Right kidney (tissue), 1 donor: ENCODE data around the gene POLR2E.

Source experiments
- DNase-seq: peaks from one replicate; pipeline ENCODE4 v3.0.0-alpha.2; 2016

POLR2E gene

GRCh38 chr19:1111641-1112267, 16.6 kb upstream of the POLR2E start:
- DNase-seq = no peak

DNA sequence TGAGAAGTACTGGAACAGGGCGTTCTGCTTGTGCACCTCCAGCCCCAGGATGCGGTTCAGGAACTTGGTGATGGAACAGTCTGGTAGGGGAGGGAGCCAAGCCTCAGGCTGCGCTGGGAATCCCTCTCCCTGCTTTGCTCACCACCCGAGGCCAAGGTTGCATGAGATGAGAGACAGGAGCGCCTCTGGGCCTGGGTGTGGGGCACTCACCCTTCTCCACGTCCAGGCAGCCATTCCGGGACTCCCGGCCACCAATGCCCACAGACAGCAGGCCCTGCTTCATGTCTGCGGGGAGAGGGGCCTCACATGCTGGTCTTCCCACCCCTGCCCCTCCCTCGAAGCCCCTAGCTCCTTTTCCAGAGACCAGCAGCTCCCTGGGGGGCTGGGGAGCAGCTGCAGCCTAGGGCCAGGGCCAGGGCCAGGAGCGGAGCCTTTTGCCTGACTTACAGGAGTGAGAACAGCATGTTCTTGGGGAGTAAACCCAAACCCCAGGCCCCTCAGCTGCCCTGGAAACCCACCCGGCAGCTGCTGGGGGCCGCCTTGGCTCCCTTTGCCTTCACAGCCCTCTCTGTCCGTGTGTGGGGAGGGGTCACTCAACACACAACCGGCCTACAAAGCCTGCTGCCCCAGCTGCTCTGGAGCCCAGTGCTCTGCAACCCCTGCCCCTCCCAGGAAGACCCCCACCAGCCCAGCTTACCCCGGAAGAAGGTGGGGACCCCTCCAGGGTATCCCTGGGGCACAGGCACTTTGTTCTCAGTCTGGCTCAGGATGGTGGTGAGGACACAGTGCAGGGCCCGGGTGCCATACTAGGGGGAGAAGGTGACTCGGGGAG, 15.8 kb upstream of the POLR2E start:
- DNase-seq = no peak

DNA sequence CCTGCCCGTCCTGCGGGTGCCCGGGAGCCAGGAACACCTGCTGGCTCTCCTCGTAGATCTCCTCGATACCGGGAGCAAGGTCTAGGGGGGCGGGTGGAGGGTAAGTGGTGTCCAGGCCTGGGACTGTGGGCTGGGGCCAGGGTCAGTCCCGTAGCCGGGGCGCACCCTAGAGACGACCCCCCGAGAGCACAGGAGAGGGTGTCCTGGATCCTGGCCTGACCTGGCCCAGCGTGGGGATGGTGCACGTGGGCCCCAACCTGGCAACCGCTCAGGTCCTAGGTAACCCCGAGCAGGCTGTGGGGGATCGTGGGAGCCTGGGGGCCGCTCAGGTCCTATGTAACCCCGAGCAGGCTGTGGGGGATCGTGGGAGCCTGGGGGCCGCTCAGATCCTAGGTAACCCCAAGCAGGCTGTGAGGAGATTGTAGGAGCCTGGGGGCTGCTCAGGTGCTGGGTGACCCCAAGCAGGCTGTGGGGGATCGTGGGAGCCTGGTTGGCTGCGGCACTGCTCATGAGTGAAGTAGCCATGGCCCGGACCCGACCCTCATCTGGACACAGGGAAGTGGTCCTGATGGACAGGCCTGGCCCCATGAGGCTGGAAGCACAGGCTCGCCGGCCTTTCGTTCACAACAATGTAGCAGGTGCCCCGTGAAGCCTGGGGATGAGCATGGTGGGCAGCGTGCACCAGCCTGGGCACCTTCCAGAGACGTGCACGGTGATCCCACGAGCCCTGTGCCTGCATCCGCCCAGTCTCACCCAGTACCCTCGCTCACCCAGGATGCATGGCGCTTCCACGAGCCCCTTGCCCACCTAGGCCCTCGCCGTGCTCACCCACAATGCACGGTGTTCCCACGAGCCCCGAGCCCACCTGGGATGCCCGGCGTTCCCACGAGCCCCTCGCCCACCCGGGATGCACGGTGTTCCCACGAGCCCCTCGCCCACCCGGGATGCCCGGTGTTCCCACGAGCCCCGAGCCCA, 14.8 kb upstream of the POLR2E start:
- no peak for DNase-seq

DNA sequence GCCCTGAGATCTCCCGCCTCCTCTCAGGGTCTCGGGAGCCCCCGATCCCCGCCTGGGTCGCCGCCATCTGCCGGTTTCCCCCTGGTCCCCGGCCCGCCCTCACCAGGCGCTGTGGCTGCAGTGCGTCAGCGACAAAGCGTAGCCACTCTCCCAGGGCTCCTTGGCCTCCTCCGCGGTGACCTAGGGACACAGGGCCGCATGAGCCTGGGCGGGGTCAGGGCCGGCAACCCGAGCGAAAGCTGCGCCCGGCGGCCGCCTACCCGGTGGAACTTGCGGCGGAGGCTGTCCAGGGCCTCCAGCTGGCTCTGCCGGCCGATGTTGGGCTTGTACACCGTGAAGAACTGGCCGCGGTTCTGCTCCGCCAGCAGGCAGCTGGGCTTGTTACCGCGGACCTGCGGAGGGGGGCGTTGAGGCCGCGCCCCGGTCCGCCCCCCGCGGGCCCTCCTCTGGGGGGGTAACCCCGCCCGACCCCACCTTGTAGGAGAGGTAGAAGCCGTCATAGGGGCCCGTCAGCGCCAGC, 13.9 kb upstream of the POLR2E start:
- DNase-seq = no peak

- DNase-seq = no peak
Observed at GRCh38 chr19:1108291-1109031, 13.3 kb upstream of the POLR2E start.

DNA sequence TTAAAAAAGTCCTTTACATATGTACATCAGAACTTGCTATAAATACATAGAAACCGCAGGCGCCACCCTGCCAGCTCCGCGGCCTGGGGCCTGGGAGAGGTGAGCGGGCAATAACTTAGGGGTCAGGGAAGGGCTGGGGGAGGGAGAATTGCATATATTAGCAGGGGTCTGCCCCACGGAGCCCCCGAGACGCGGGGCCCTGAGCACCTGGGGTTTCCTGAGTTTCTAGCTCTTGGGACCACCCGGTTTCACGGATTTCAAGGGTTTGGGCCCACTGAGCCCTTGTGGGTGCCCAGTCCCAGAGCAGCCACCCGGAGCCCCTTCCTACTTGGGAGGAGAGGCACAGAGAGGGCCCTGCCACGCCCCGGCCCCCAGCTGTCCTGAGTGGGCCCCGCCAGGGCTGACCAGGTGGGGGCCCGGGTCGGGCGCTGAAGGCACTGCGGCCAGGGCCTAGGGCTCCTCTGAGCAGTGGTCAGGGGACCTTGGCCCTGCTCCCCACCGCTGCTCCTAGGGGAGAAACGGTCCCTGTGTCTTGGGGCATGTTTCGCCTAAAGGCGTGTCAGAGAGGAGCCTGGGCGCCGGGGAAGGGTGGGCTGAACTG, 12.6 kb upstream of the POLR2E start:
- no peak for DNase-seq

GRCh38 chr19:1106841-1107660, 11.9 kb upstream of the POLR2E start:
- no peak for DNase-seq

DNA sequence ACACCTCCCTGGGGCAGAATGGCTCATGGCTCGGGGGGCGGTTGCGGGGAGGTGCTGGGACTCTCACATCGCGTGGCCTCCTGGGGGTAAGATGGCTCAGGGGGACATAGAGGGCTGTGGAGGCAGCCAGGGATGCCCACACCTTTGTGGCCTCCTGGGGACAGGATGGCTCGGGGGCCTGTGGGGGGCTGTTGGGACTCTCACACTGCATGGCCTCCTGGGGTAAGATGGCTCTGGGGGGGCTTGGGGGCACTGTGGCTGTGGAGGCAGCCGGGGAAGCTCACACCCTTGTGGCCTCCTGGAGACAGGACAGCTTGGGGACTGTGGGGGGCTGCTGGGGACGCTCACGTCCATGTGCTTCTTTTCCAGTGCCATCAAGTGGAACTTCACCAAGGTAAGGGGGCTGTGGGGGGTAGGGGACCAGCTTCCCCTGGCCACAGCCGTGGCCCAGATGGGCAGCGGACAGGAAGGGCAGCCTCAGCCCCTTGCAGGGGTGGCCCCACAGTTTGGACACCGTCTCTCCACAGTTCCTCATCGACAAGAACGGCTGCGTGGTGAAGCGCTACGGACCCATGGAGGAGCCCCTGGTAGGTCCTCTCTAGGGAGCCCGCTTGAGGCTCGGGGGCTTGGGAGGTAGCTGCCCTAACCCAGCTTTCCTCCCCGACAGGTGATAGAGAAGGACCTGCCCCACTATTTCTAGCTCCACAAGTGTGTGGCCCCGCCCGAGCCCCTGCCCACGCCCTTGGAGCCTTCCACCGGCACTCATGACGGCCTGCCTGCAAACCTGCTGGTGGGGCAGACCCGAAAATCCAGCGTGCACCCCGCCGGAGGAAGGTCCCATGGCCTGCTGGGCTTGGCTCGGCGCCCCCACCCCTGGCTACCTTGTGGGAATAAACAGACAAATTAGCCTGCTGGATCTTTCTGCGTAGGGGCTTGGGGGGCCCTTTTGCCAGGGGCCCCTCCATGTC, 11.0 kb upstream of the POLR2E start:
- no peak for DNase-seq

GRCh38 chr19:1105008-1105872, 10.1 kb upstream of the POLR2E start:
- DNase-seq = no peak

DNA sequence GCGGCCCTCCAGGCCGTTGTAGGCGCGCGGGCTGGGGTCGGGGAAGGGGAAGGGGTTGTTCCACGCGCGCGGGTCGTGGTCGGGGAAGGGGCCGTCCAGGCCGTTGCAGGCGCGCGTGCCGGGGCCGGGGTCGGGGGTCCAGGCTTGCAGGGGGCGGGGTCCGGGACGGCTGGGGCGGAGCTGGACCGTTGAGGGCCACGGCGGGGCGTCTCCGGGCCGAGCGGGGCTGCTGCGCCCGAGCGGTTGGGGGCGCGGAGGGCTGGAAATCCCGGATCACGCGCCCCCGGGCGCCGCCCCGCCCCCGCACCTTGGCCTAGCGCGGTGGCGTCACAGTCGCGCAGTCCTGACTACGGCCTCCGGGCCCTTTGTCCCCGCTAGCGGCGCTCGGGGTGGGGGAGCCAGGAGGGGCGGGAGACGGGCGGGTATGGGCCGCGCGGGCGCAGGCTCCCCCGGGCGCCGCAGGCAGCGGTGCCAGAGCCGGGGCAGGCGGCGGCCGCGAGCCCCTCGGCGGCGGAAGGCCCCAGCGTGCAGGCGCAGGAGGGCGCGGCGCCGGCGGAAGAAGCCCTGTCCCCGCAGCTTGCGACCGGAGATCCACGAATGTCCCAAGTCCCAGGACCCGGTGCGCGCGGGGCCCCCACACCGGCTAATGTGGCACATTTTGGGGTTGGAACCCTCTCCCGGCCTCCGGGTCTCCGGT, 9.3 kb upstream of the POLR2E start:
- peak; percentile 81 for DNase-seq

- peak; percentile 96 for DNase-seq
Observed at GRCh38 chr19:1103708-1104310, 8.6 kb upstream of the POLR2E start, which contains the start of gene GPX4. GPX4 (plus strand) TSS chr19:1103994; CDS start chr19:1104044, 50 bp downstream.

- no peak for DNase-seq
Observed at GRCh38 chr19:1103132-1103707, 8.0 kb upstream of the POLR2E start.

GRCh38 chr19:1102407-1103131, 7.4 kb upstream of the POLR2E start:
- DNase-seq = no peak

DNA sequence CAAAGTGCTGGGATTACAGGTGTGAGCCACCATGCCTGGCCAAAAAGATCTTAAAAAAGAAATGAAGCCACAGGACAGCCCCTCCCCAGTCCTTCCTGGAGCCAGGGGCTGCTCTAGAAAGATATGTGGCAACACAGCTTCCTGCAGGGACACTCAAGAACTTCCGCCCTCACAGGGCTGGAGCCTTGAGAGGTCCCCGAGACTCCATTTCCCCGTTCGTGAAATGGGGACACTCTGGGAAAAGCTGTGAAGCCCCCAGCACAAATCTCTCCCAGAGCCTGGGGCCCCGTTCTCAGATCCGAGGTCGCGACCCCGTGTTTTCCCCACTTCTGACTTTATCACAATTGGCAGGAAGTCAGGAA, 6.1 kb upstream of the POLR2E start:
- peak; percentile 42 for DNase-seq

DNA sequence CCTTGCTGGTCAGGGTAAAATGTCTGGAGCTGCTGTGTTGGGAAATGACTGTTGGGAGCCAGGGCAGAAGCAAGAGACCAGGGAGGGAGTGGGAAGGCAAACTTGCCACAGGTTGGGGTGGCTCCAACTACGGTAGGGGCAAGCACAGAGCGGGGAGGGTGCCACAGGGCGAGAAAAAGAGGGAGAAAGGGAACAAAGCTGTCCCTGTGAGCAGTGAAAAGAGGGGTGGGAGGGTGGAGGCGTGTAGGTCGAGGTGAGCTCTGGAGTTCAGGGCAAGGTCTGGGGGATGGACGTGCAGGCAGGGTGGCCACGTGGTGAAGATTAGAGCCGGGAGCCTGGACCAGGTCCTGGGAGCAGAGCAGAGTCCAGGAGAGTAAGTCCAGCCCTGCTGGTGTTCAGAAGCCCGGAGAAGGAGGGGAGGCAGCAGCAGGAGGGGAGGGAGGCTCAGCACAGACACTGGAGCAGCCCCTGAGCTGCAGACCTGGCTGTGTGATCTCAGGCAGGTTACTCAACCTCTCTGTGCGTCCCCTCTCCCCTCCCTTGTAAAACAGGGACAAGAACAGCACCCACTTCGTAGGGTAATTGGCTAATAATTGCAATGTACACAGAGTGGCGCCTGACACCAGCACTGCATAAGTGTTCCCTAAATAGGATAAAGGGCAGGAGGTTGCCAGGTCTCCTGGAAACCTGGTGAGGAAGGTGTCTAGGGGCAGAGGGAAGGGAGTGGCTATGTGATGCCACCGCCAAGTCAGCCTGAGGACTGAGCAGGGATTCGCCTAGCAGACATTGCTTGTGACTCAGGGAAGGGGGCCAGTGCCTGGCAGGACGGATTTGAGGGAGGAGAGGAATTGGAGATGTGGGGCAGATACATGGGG, 3.2 kb upstream of the POLR2E start:
- DNase-seq = no peak
